GM12891 (cell line): ENCODE results near the gene RAB13.

ENCODE experiments used
- DNase-seq: peaks from one replicate; pipeline ENCODE4 v3.0.0; 2011; ENCODE audit warnings: low spot score; ENCODE audit not compliant: insufficient read length
- FAIRE-seq: peaks from 2 replicates; lab custom pipeline; 2011; peaks lifted over from hg19 to GRCh38; lab: Jason Lieb, UNC
- PAX5 ChIP-seq: IDR thresholded peaks from 2 replicates; pipeline ENCODE4 v1.6.1; 2011; ENCODE audit warnings: low read length, moderate library complexity, mild to moderate bottlenecking; ENCODE audit not compliant: insufficient read depth, severe bottlenecking
- POLR2A ChIP-seq: IDR thresholded peaks from 2 replicates; pipeline ENCODE4 v1.6.1; 2011; ENCODE audit warnings: low read depth, low read length, control low read depth
- POLR2AphosphoS5 ChIP-seq: IDR thresholded peaks from 2 replicates; pipeline ENCODE4 v1.6.1; 2011; ENCODE audit warnings: low read depth, low read length, control low read depth
- POU2F2 ChIP-seq: IDR thresholded peaks from 2 replicates; pipeline ENCODE4 v1.6.1; 2011; ENCODE audit warnings: low read depth, mild to moderate bottlenecking, control low read depth, low read length, moderate library complexity
- SPI1 ChIP-seq: IDR thresholded peaks from 2 replicates; pipeline ENCODE4 v1.6.1; 2011; ENCODE audit warnings: low read depth, low read length, control low read depth
- TAF1 ChIP-seq: IDR thresholded peaks from 2 replicates; pipeline ENCODE4 v1.6.1; 2011; ENCODE audit warnings: low read depth, low read length, control low read depth

Gene RAB13

GRCh38 chr1:153957744-153958110 is 28.4 kb downstream of the RAB13 start:
- DNase-seq (no peak), FAIRE-seq (peak; percentile 95)
- TF ChIP-seq POLR2AphosphoS5 = peak; percentile 68; the same call in 1 of the 2 replicates
- peak; percentile 85 for TF ChIP-seq POLR2A
- peak; percentile 44; the same call in 1 of the 2 replicates for TF ChIP-seq SPI1
- TF ChIP-seq PAX5 = no peak
- TF ChIP-seq TAF1 = peak; percentile 48; the same call in 1 of the 2 replicates
- peak; percentile 52; the same call in 1 of the 2 replicates for TF ChIP-seq POU2F2

DNA sequence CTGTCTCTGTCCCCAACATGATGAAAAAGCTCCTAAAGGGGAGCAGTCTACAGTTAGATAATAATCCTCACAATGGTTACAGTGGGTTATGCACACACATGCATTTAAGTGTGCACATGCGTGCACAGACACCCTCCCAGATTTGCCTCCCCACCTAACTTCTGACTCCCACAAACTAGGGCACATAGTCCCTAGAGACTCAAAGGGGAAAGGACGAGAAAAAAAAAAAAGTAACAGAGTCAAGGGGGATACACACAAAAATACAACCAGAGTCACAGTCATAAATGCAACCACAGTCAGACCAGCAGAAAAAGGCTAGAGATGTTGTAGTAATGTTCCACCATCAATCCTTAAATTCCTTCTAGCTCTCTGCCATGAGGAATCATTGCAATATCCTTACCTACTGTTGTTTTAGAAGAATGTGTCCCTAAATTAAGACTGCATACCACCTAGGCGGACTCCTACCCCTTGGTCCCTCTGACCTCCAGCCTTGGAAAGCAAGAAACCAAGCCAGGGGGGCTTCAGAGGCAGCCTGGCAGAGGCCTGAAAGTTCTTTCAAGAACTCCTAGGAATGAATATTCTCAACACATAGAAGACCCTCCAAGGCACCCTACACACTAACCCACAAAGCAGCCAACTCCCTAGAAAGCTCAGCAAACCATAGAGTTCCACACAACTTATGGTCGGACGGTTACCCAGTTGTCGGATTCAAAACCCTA is 29.0 kb downstream of the RAB13 start:
- FAIRE-seq (peak; percentile 78), DNase-seq (no peak)
- TF ChIP-seq POLR2A (no peak), POU2F2 (no peak), PAX5 (no peak), POLR2AphosphoS5 (no peak), SPI1 (no peak), TAF1 (no peak)

DNA sequence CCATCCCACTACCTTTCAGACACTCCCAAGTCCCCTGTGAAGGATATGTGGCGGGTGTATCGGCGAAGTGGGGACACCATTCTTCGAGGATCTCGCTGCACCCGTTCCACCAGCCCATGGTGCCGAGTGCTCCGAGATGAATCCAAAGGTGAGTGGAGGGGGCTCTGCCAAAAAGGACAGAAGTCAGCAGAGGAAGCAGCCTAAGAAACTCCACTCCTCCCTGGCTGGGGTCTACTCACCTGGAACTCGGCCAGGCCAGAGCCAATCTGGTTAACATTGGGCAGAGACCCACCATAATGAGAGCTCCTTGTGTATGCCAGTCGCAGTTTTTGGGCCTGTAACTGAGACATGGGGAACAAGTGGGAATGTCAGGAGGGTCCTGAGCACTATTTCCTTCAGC is 31.3 kb downstream of the RAB13 start:
- TF ChIP-seq PAX5 = no peak
- no peak for TF ChIP-seq TAF1
- no peak for TF ChIP-seq POLR2AphosphoS5
- no peak for TF ChIP-seq POLR2A
- no peak for TF ChIP-seq POU2F2
- no peak for TF ChIP-seq SPI1
- DNase-seq (no peak), FAIRE-seq (no peak)

DNA sequence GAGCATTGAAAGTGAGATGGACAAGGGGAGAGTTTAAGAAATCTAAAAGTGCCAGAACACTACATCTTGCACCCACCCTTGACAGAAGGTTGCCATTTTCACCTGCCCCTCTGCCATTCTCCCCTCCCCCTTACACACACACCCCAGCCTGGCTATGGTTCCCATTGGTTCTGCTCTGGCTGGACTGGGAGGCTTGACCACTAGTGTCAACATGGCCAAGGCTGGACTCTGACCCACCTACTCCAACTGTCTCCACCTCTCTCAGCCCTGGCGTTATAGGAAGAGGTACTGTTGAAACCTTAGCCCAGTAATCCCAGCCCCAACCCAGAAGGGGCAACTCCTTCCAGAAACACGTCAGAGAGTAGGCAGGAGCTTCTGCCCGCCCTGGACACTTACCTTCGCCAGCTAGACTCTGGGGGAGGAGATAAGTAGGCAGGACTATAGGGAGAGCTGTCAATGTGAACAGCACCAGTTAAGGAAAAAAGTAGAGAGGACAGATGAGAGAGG is 32.2 kb downstream of the RAB13 start:
- FAIRE-seq = no peak
- DNase-seq = no peak
- TF ChIP-seq POLR2AphosphoS5 (no peak), POU2F2 (no peak), TAF1 (no peak), PAX5 (no peak), SPI1 (no peak), POLR2A (no peak)

GRCh38 chr1:153951801-153952200 is 34.3 kb downstream of the RAB13 start:
- FAIRE-seq = no peak
- TF ChIP-seq TAF1 = no peak
- no peak for TF ChIP-seq POLR2AphosphoS5
- TF ChIP-seq SPI1 = no peak
- no peak for TF ChIP-seq POLR2A
- TF ChIP-seq PAX5 = no peak
- TF ChIP-seq POU2F2 = no peak

GRCh38 chr1:153951183-153951582 is 35.0 kb downstream of the RAB13 start:
- FAIRE-seq (no peak), DNase-seq (no peak)
- TF ChIP-seq SPI1 = no peak
- TF ChIP-seq POU2F2 = no peak
- no peak for TF ChIP-seq PAX5

More at GRCh38 chr1:153951801-153952200, 34.3 kb downstream of the RAB13 start:
- DNase-seq = no peak

DNA sequence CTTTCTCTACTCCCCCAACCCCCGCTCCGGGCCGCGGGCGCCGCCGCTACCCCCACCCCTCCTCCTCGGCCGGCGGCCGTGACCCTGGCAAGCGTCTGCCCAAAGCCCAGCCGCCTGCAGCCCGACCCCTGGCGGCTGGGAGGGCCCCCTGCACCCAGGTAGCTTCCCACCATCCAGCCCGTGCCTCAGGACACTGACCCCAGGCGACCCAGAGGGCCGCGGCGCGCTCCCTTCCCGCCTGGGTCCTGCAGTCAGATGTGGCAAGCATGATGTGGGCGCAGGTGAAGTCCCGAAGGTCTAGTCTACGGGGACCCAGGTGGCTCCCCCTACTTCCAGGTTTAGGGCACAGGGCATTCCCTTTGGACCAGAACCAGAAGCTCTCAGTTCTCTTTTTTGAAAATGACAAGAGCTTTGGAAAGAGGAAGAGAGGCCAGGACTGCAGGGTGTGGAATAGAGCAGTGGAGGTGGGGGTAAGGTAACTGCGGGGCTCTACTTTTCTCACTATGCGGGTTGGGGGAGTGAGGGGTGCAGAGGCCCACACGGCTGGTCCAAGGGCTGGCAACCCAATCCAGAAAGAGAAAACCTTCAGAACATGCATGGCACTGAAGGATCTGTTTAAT is 39.4 kb downstream of the RAB13 start, which contains the start of gene DENND4B:
DENND4B (minus strand) TSS at position 97 of the 620 bp plus-strand sequence. CDS start 2,344 bp downstream, outside the sequence.
- DNase-seq (peak; percentile 97), FAIRE-seq (peak; percentile 85)
- TF ChIP-seq PAX5 (no peak), SPI1 (peak; percentile 74), POLR2A (no peak), TAF1 (no peak), POLR2AphosphoS5 (peak; percentile 15), POU2F2 (no peak)

- FAIRE-seq = peak; percentile 100
- peak; percentile 93 for DNase-seq
- TF ChIP-seq PAX5 = peak; percentile 71
- TF ChIP-seq TAF1 = no peak
- peak; percentile 52; the same call in 1 of the 2 replicates for TF ChIP-seq POLR2A
- TF ChIP-seq SPI1 = peak; percentile 99
- peak; percentile 86 for TF ChIP-seq POU2F2
- TF ChIP-seq POLR2AphosphoS5 = peak; percentile 68; the same call in 1 of the 2 replicates
These were observed 40.1 kb downstream of the RAB13 start for GRCh38 chr1:153945795-153946621.

DNA sequence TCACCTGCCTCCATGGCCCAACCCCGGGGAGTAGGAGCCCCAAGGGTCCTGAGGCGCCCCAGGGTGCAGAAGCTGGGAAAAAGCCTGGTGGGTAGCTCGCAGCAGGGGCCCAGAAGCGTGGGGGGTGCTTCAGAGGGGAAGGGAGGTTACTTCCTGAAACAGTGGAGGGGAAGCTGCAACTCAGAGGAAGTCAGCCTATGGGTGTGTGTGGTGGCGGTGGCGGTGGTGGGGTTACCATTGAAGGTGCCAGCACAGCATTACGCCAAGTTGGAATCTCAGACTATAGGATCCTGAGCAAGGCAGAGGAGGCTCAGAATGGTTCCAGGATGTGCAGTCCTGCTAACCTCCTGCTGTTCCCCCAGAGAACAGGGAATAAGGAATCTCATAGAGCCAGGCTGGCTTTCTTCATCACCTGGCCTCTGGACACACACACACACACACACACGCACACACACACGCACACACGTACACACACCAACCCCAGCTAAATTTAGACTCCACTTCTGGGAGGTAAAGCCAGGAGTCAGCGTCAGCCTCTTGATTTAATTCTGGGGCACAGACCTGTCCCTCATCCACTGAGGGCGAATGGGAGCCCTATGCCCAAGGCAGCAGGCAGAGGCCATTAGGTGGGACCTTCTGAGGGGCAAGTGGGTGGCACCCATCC is 40.9 kb downstream of the RAB13 start:
- peak; percentile 82 for DNase-seq
- no peak for FAIRE-seq

More for the DNA sequence above, 40.9 kb downstream of the RAB13 start:
- TF ChIP-seq POLR2A (peak; percentile 73), POLR2AphosphoS5 (no peak; the same call in 1 of the 2 replicates), SPI1 (peak; percentile 76)
